T-helper 2 cell (primary cell): ENCODE measurements around the gene CPT1C.

ENCODE experiments used
- DNase-seq, 5 experiments: peaks; one replicate each; pipeline versions ENCODE4 v3.0.0 to v3.0.0-alpha.2; 2012 to 2022
- total RNA-seq, 2 donors: gene quantifications; one replicate each; lab custom pipeline; 2026; lab: John Stamatoyannopoulos, UW

Gene CPT1C
- total RNA-seq = 0.13 to 0.62 reads per million in 2 donors

DNA sequence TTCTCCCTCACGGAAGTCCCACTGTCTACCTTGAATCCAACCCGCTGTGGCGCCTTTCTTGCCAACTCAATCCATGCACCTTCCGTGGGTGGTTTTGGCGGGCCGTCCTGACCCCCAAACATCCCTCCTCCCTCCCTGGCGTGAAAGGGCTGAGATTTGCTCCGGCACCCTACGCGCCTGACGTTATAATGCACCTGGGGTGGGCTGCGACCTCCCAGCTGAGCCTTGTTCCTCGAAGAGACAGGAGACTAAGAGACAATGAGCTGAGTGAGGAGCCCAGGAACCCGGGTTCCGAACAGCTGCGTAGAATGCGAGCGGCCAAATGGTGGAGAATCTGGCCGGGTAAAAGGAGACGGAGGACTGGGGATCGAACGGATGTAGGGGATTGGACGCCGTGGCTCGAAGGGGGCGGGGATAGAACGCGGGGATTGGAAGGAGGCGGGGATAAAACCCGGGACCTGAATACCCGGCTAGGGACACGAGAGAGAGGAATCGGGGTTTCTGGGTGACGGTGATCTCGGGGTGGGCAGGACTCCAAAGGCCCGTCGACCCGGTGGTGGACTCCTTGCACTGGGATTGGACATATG is at the start of gene CPT1C:
CPT1C (plus strand) TSS at position 461 of the 587 bp plus-strand sequence. CDS start 1,137 bp downstream, outside the sequence.
- peak in 3 of 5 experiments; percentile 39 to 62 (median 58) for DNase-seq

DNA sequence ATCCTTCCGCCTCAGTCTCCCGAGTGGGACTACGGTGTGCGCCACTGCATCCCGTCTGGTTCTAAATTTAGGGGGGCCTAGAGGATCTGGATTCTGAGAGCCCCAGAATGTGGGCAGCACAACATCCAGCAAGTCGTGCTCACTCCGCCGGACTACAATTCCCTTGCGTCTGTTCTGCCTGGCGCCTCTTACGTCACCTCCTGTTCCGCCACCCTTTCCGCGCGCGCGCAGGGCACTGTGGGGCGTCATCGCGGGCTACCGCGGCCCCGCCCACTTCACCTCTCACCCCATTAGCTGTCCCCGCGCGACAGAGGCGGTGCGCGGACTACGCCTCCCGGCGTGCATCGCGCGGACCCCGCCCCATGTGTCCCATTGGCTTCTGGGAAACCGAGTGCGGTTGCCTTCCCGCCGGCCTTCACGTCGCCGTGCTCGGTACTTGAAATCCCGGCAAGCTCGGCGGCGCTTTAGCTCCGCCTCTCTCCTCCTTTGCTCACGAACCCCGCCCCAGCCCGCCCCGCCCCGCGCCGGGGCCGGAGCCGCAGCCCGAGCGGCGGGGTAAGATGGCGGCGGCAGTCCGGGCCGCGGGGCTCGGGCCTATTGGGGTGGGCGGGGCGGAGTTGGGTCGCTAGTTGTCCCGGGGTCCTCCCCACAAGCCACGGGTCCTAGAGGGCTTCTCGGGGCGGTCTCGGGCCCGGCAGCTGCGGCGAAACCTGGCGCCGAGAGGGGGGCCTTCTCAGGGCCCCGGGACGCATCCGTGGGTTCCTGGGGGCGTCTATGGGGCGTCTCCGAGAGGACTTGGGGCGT is 49.0 kb upstream of the CPT1C start, which contains the start of gene SCAF1:
SCAF1 (plus strand) TSS at position 522 of the 804 bp plus-strand sequence. CDS start 2,818 bp downstream, outside the sequence.
- peak; percentile 98 to 100 (median 99) for DNase-seq

DNA sequence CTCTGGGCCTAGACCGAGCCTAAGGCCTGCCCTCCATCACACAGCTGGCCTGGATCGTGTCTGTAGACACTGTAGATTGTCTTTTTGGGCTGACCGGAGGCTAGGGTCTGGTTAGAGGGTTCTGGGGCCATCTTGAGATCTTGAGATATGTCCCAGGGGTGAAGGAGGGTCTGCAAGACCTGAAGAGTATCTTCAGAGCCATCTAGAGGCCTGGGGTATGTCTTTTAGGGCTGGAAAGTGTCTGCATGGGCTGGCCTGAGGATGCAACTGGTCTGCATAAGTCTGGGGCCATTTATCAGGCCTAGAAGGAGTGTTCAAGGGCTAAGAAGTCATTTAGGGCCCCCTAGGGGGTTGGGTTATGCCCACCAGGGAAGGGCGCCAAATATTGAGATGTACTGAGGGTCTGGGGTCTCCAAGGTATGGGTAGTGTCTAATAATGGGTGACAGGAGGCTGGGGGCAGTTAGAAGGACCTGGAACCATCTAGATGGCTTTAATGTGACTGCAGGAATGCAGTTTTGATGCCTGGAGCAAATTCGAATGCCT is 48.4 kb upstream of the CPT1C start:
- no peak for DNase-seq

DNA sequence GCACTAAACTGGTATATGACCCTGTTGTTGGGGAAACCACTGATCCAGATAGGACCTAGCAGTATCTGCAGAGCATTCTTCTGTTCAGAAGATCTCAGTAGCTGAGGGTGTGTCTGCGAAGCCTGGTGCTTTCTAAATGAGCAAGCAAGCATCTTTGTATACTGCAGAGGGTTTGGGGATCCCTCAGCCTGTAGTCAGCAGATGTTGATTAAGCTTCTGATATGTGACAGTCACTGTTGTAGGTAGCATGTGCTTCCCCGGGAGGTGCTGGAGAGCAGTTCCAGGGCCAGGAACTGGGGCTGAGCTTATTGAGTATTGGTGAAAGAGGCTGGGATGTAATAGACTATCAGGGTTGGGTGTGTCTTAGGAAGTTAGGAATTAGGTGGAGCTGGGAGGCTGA is 47.5 kb upstream of the CPT1C start:
- peak in 1 of 5 experiments; percentile 88 for DNase-seq

DNA sequence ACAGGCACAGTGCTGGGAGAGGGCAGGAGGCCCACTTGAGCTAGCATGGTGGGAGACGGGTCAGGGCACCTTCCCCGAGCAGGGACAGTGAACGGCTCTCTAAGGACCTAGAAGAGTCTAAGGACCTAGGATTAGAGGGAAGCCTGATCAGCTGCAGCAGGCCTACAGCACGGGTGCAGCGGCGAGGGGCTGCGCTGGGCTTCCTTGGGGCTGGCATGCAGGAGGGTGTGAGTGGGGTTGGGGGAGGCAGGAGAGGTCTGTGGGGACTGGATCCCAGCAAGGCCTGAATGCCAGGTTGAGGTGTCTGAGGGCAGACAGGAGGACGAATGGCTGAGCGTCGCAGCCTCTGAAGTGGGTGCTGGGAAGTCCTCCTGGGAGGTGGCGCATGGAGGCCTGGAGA is 45.3 kb upstream of the CPT1C start:
- DNase-seq = no peak

DNA sequence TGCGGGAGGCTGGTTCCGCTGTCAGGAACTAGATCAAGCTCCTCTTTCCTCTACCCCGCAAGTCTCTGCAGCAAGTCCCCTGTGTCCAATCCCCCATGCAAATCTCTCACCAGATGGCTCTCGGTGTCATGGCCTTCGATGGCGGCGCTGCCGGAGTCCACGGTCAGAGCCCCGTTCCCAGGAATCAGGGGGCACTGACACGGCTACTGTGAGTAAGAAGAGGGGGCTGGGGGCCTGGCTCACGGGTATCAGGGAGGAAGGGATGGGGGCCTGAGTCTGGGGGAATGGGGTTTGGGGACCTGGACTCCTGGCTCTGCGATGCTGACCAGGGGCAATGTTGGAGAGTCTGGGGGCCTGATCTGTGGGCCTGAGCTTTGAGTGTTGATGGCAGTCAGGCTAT is 44.9 kb upstream of the CPT1C start:
- no peak for DNase-seq

DNA sequence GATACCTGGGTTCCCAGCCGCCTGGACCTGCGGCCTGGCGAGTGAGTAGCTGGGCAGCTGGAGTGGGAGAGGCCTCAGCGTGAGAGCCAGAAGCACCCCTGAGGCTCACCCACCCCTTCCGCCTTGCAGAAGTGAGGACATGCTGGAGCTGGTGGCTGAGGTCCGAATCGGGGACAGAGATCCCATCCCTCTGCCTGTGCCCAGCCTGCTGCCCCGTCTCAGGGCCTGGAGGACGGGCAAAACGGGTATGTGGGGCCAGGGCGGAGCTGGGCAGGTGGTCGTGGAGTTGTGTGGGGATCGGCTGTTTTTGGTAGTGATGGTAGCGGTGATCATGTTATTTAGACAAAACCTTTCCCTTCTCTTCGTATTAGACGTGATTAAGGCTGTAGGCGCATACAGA is 44.3 kb upstream of the CPT1C start:
- no peak for DNase-seq

DNA sequence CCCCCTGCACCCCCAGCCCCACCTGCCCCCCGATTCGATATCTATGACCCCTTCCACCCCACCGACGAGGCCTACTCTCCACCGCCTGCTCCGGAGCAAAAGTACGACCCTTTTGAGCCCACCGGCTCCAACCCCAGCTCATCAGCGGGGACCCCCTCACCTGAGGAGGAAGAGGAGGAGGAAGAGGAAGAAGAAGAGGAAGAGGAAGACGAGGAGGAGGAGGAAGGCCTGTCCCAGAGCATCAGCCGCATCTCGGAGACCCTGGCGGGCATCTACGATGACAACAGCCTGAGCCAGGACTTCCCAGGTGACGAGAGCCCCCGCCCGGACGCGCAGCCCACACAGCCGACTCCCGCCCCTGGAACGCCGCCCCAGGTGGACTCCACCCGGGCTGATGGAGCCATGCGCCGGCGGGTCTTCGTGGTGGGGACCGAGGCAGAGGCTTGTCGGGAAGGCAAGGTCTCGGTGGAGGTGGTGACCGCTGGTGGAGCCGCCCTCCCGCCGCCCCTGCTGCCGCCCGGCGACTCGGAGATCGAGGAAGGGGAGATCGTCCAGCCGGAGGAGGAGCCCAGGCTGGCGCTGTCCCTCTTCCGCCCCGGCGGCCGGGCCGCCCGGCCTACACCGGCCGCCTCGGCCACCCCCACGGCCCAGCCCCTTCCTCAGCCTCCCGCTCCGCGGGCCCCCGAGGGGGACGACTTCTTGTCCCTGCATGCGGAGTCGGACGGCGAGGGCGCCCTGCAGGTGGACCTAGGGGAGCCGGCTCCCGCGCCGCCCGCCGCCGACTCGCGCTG is 39.7 kb upstream of the CPT1C start:
- DNase-seq = no peak

DNA sequence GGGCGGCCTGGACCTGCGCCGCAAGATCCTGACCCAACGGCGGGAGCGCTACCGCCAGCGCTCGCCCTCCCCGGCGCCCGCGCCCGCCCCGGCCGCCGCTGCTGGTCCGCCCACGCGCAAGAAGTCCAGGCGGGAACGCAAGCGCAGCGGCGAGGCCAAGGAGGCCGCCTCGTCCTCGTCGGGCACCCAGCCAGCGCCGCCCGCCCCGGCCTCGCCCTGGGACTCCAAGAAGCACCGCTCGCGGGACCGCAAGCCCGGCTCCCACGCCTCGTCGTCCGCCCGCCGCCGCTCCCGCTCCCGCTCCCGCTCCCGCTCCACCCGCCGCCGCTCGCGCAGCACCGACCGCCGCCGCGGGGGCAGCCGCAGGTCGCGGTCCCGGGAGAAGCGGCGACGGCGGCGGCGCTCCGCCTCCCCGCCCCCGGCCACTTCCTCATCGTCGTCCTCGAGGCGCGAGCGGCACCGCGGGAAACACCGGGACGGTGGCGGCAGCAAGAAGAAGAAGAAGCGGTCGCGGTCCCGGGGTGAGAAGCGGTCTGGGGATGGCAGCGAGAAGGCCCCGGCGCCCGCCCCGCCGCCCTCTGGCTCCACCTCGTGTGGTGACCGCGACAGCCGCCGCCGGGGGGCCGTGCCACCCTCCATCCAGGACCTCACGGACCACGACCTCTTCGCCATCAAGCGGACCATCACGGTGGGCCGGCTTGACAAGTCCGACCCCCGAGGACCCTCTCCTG is 38.9 kb upstream of the CPT1C start:
- no peak for DNase-seq

DNA sequence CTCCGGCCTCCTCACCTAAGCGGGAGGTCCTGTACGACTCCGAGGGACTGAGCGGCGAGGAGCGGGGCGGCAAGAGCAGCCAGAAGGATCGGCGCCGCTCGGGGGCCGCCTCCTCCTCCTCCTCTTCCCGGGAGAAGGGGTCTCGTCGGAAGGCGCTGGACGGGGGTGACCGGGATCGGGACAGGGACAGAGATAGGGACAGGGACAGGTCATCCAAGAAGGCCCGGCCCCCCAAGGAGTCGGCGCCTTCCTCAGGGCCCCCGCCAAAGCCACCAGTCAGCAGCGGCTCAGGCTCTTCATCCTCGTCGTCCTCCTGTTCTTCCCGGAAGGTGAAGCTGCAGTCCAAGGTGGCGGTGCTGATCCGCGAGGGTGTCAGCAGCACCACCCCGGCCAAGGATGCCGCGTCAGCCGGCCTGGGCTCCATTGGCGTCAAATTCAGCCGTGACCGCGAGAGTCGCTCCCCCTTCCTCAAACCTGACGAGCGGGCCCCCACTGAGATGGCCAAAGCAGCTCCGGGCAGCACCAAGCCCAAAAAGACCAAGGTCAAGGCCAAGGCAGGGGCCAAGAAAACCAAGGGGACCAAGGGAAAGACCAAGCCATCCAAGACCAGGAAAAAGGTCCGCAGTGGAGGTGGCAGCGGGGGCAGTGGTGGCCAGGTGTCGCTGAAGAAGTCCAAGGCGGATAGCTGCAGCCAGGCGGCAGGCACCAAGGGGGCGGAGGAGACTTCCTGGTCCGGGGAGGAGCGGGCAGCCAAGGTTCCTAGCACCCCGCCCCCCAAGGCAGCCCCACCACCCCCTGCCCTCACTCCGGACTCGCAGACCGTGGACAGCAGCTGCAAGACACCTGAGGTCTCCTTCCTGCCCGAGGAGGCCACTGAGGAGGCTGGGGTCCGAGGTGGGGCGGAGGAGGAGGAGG is 38.1 kb upstream of the CPT1C start:
- DNase-seq = no peak

DNA sequence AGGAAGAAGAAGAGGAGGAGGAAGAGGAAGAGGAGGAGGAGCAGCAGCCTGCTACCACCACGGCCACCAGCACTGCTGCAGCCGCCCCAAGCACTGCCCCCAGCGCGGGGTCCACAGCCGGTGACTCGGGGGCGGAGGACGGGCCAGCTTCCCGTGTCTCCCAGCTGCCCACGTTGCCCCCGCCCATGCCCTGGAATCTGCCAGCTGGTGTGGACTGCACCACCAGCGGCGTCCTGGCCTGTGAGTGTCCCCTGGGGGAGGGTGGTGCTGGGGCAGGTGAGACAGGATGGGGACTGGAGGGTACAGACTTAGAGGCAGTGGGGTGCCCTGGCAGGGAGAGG is 37.5 kb upstream of the CPT1C start:
- no peak for DNase-seq

DNA sequence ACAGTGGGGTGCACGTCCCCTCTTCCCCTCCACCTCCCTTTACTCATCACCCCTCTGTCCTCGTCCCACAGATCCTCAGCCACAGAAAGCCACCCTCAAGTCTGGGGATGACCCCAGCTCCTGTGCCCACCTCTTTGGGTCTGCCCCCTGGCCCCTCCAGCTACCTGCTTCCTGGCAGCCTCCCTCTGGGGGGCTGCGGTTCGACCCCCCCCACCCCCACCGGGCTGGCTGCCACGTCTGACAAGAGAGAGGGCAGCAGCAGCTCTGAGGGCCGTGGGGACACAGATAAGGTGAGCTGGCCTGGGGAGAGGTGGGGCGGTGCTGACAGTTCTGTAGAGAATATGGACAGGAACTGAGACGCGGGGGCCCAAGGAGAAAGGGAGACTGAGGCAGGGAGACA is 36.3 kb upstream of the CPT1C start:
- no peak for DNase-seq

DNA sequence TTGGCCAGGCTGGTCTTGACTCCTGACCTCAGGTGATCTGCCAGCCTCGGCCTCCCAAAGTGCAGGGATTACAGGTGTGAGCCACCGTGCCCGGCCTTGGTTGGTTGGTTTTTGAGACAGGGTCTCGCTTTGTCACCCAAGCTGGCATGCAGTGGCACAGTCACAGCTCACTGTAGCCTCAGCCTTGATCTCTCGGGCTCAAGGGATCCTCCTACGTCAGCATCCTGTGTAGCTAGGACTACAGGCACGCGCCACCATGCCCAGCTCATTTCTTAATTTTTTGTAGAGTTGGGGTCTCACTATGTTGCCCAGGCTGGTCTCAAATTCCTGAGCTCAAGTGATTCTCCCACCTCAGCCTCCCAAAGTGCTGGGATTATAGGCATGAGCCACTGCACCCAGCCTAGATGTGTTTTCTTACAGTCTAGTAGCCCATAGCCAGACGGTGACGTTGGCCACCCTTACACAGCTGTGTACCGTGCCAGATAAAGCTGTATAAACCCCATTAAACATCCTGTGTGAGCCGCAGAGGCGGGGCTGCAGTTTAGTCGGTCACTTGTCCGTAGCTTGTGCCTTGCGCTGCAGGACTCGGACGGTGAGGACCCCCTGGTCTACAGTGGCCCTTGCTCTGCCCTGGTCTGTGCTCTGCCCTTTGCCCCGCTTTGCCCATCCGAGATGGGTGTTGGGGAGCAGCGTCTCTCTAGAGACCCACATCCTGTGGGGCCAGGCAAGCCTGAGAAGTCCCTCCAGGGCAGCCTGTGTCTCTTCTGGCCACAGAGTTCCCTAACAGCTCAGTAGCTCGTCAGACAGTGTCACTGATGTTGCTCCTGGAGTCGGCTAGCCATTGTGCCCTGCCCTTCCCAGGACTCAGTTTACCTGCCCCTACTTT is 35.1 kb upstream of the CPT1C start:
- DNase-seq = no peak

DNA sequence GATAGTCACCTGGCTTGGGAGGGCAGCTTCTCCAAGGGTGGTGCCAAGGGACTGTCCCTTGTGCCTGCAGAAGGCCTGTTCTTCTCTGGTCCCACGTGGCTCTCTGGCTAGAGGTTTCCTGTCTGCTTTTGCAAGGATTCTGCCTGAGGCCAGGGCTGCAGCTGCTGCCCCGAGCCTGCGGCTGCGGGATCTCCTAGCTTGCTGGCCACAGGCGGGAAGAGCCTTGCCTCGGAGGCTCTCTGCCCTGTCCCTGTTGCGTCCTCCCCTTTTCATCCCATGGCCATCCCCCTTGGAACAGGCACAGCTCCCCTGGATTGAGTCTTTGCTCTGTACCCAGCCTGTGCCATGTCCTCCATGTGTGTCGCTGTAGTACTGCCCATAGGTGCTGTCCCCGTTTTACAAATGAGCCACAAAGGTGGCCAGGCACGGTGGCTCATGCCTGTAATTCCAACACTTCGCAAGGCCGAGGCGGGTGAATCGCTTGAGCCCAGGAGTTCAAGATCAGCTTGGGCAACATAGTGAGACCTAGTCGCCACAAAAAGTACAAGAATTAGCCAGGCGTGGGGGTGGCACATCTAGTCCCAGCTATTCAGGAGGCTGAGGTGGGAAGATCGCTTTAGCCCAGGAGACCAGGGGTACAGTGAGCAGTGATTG is 34.3 kb upstream of the CPT1C start:
- DNase-seq = no peak

DNA sequence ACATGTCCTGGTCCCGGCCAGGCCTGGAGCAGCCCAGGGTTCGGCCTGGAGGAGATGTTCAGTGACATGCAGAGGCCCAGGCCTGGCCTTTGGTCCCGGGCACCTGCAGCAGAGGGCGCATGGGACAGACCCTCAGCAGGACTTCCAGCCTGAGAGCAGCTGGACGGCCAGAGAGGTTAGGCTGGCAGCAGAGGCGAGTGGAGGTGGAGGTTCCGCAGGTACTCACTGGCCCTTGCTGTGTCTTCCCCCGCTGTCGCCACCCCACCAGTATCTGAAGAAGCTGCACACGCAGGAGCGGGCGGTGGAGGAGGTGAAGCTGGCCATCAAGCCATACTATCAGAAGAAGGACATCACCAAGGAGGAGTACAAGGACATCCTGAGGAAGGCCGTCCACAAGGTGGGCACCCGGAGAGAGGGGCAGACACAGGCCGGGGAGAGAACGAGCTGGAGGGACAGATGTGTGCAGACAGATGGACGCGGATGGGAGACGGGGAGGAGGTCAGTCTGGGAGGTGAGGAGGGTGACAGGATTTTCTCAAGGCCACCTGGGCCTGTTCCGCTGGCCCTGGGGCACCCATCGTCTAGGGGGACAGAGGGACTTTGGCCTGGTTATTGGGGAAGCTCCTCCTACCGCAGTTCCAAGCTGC is 33.3 kb upstream of the CPT1C start:
- no peak for DNase-seq

DNA sequence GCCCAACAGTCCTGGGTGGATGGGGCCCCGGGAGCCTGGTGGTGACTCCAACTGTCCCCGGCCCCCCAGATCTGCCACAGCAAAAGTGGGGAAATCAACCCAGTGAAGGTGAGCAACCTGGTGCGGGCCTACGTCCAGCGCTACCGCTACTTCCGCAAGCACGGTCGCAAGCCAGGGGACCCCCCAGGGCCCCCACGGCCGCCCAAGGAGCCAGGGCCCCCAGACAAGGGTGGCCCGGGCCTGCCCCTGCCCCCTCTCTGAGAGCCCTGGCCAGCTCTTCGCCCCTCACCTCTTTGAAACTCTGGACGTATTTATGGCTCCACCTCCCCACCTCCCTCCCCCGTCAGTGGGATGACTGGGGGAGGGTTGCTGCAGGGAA is 32.8 kb upstream of the CPT1C start:
- DNase-seq = no peak

DNA sequence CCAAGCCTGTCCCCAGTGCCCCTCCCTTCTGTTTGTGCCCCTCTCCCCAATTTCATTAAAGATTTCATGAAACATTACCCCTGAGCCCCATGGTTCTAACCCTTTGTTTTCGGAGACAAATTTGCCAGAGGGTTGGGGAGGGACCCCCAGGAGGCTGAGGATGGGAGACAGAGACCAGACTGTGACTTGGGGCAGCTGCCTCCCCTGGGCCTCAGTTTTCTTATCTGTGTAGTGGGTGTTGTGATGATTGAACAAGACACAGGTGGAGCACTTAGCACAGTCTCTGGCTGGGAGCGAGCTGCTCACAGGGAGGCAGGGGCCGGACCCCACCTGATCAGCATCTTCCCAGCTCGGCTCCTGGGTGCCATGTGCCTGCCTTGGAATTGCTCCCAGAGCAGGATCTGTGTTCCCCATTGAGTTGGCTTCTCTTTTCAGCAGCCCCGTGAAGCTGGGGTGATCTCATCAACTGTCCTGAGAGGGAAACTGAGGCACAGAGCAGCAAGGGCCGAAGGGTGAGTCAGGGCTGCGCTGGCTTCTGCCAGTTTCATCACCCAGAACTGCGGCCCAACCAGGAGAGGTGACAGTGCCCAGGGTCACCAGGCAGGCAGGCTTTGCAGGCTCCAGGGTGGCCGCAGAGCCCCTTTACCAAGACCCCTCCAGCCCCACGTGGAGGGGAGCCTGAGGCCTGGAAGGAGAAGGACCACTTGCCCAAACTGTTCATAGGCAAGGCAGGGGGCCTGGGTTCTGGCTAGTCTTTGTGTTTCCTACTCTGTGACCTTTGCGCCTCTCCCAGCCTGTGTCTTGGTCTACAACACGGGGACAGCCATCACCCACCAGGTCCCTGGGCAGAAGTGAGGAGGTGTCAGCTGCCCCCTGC is 32.1 kb upstream of the CPT1C start:
- DNase-seq = no peak

DNA sequence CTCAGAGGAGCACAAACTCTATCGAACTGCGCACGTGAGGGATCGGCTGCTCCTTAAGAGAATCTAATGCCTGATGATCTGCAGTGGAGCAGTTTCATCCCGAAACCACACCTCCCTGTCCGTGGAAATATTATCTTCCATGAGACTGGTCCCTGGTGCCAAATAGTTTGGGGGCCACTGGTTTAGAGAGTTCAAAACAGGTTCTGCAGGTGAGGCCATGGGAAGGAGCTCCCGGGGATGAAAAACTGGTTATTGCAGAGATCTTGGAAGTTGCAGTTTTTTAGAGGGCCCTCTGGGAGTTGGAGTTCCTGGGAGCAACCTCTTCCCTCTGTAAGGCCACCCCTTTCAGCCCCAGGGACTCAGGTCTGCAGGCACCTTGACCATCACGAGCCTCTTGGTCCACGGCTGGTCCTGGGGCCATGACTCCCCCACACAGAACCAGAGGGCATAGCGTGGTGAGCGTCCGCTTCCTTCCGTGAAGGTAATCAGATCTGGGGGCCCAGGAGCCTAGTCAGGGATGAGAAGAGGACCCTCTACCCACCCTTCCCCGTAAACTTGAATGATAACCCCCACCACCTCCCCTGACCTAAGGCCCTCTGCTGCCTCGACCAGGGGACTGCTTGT is 30.5 kb upstream of the CPT1C start:
- no peak for DNase-seq
